HG03139 (cell line): ENCODE results near the gene ST3GAL5.

Experiments used
- ATAC-seq: cut with Tn5 transposase; IDR thresholded peaks from one replicate; pipeline ENCODE4 v1.9.1; 2021; ENCODE audit not compliant: unreplicated experiment

Gene ST3GAL5

GRCh38 chr2:85917887-85918795, 29.4 kb upstream of the ST3GAL5 start:
- no peak for ATAC-seq

GRCh38 chr2:85915606-85916303, 27.0 kb upstream of the ST3GAL5 start:
- no peak for ATAC-seq

- no peak for ATAC-seq
These were observed 26.1 kb upstream of the ST3GAL5 start for GRCh38 chr2:85914922-85915321.

- no peak for ATAC-seq
These were observed 25.4 kb upstream of the ST3GAL5 start for GRCh38 chr2:85913884-85914881.

- no peak for ATAC-seq
These were observed 23.3 kb upstream of the ST3GAL5 start for GRCh38 chr2:85911814-85912692.

GRCh38 chr2:85911097-85911496, 22.3 kb upstream of the ST3GAL5 start:
- ATAC-seq: no peak

DNA sequence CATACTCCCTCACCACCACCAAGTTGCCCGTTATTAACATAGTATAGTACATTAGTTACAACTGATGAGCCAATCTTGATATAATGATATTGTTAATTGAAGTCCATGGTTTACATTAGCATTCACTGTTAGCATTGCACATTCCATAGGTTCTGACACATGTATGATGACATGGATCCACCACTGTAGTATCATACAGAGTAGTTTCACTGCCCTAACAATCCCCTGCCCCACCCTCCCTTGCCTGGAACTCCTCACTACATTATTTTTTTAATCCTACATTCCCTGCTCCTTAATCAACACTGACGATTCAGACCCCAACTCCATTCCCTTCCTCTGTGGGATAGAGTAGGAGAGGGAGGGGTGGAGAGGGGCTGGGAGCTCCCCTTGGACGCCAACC, 20.2 kb upstream of the ST3GAL5 start:
- ATAC-seq: no peak

DNA sequence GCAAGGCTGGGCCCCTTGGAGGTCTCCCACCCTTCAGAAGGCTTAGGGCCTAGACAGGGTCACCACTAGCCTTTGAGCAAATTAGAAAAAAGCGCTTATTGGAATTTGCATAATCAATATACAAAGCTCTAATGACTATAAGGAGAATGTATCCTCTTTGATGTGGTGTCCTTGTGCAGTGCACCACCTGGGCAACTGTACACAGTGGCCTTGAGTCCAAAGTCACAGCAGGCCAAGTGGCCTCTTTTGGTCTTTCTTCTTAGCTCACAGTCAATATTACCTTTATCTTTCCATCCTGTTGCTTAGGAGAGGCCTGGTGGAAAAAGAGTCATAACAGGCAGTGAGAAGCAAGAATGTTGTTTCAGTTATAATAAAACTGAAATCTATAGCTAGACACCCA, 19.7 kb upstream of the ST3GAL5 start:
- ATAC-seq: no peak

- ATAC-seq: no peak
These were observed 18.9 kb upstream of the ST3GAL5 start for GRCh38 chr2:85907671-85908157.

DNA sequence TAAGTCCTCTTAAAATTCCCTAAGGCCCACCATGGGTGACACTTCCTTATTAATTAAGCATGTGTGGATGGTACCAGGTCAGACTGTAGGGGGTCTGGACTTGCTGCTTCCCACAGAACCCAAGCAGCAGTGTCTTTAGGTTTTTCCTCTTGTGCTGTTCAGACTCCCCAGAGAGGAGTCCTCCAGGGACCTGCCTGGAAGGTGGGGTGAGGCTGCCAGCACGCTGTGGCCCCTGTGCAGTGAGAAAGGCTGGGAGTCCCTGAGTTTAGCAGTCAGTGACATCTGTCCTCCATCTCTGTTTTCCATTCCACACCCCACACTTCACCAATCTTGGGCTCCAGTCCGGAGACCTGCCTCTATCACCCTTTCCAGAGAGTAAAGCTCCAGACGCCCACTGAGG, 18.0 kb upstream of the ST3GAL5 start:
- ATAC-seq: no peak

DNA sequence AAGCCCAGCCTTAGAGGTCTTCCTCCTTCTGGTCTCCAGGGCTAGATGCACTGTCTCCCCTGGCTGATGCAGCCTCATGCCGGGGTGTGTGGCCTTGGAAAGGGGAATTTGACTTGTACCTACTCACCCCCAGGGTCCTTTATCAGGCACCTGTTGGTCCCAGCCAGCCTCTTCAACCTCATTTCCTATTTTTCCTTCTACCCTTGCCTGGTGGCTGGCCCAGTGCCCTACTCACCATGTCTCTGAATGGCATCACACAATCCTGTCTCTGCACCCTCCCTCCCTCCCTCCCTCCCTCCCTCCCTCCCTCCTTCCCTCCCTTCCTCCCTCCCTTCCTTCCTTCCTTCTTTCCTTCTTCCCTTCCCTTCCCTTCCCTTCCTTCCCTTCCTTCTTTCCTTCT, 17.1 kb upstream of the ST3GAL5 start:
- ATAC-seq: no peak

GRCh38 chr2:85905187-85905666, 16.4 kb upstream of the ST3GAL5 start:
- ATAC-seq: no peak

DNA sequence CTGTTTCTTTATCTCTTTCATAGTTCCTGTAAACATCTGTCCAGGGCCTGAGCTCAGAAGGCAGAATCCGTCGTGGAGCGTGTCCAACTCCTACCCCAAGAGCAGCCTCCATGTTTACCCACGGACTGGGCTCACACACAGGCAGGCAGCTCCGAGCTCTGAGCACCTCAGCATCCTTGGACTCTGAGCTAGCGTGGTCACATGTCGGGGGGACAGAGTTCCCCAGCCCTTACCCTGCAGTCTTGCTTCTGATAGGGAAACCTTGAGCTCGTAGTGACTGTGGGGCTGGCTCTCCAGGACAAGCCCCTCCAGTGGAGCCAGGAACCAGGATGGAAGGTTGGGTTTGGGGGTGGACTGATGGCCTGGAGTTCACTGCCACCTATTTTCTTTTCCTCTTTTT, 15.1 kb upstream of the ST3GAL5 start:
- ATAC-seq: no peak

GRCh38 chr2:85902496-85902895, 13.7 kb upstream of the ST3GAL5 start:
- no peak for ATAC-seq

GRCh38 chr2:85901155-85901554, 12.4 kb upstream of the ST3GAL5 start:
- no peak for ATAC-seq

GRCh38 chr2:85900366-85900765, 11.6 kb upstream of the ST3GAL5 start:
- ATAC-seq: no peak

DNA sequence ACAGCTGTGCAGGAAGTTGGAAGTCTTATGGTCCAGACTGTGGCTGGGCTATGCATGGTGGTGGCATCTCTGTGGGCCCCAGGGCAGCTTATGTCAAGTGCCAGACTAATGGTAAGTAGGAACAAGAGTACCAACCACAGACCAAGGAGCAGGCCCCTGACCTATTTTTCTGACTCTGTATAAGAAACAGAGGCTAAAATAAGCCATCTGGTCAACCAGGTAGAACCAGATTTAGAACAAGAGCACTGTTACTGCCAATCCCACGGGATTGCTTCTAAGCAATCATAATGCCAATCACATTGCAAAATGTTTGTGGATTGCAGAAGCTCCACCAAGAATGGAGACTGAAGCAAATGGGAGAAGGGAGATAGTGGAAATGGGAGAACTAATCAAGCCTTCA, 11.1 kb upstream of the ST3GAL5 start:
- no peak for ATAC-seq

- no peak for ATAC-seq
These were observed 10.5 kb upstream of the ST3GAL5 start for GRCh38 chr2:85899284-85899683.

DNA sequence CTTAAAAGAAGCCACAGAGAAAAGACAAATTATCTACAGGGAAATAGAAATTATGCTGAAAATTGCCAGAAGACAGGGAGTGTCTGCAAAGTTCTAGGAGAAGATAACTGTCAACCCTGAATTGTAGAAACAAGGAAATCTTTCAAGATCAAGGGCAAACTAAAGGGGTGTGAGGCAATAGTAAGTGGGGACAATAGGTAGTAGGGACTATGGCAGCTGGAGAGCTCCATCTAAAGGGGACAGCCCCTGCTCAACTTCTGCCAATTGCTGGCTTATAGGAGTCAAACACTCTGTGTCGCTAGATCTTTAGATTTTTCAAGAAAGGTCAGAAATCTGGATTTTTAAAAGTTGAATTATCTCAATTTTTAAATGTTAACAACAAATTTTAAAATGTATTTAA, 10.1 kb upstream of the ST3GAL5 start:
- ATAC-seq: no peak
